Endothelial cell (in vitro differentiated cells): ENCODE measurements around the gene MED13L. TPM values are rescaled to one million over a fixed set of nuclear protein-coding genes. Genes with fewer than 3 reads are reported as not detected.

ENCODE experiments used
- DNase-seq: peaks from one replicate; pipeline ENCODE4 v3.0.0; 2021; ENCODE audit warnings: low spot score
- H3K27ac Mint-ChIP-seq: one replicate; pipeline ENCODE4 v1.8.0; 2021; ENCODE audit warnings: mixed read lengths, inconsistent platforms; ENCODE audit not compliant: unreplicated experiment
- H3K27me3 Mint-ChIP-seq: one replicate; pipeline ENCODE4 v1.8.0; 2021; ENCODE audit warnings: mild to moderate bottlenecking, moderate library complexity, mixed read lengths, inconsistent platforms; ENCODE audit not compliant: unreplicated experiment
- H3K36me3 Mint-ChIP-seq: one replicate; pipeline ENCODE4 v1.8.0; 2021; ENCODE audit warnings: mild to moderate bottlenecking, low read depth, mixed read lengths, inconsistent platforms; ENCODE audit not compliant: unreplicated experiment
- H3K4me1 Mint-ChIP-seq: one replicate; pipeline ENCODE4 v1.8.0; 2021; ENCODE audit warnings: mild to moderate bottlenecking, mixed read lengths, inconsistent platforms; ENCODE audit not compliant: unreplicated experiment
- H3K4me3 Mint-ChIP-seq: one replicate; pipeline ENCODE4 v1.8.0; 2021; ENCODE audit warnings: mild to moderate bottlenecking, mixed read lengths, inconsistent platforms; ENCODE audit not compliant: unreplicated experiment
- H3K9me3 Mint-ChIP-seq: one replicate; pipeline ENCODE4 v1.8.0; 2021; ENCODE audit warnings: mixed read lengths, inconsistent platforms; ENCODE audit not compliant: unreplicated experiment
- CTCF ChIP-seq: fragments of 200-600 bp; sonication (generic); IDR thresholded peaks from one replicate; pipeline ENCODE4 v1.5.0; 2021; ENCODE audit warnings: antibody characterized with exemption; ENCODE audit not compliant: unreplicated experiment
- total RNA-seq: library from RNA; stranded (reverse); fragmentation: NEBNext Ultra II Directional; extraction: Animal tissue kit (Norgen Biotek cat#: 25700); gene quantifications from one replicate; pipeline ENCODE4 v1.2.1, GENCODE V29; 2021; ENCODE audit not compliant: unreplicated experiment

The MED13L gene
- total RNA-seq, 1 donor from 2014 or later = 97.0 TPM

GRCh38 chr12:116204169-116204568 is 73.3 kb downstream of the MED13L start:
- H3K4me1 Mint-ChIP-seq = peaks cover 10% of the 10 kb centered on the region
- no peak overlapping the region for H3K4me3 Mint-ChIP-seq
- no peaks in the 10 kb centered on the region for H3K36me3 Mint-ChIP-seq
- no peak for TF ChIP-seq CTCF
- no peaks in the 10 kb centered on the region for H3K9me3 Mint-ChIP-seq
- DNase-seq = no peak
- no peak overlapping the region for H3K27ac Mint-ChIP-seq
- peaks cover 2% of the 10 kb centered on the region for H3K27me3 Mint-ChIP-seq

GRCh38 chr12:116202940-116203339 is 74.6 kb downstream of the MED13L start:
- TF ChIP-seq CTCF = no peak
- no peak for DNase-seq
- Mint-ChIP-seq H3K27me3 (peaks cover 2% of the 10 kb centered on the region), H3K27ac (no peak overlapping the region), H3K4me3 (no peak overlapping the region), H3K4me1 (peaks cover 22% of the 10 kb centered on the region), H3K36me3 (no peaks in the 10 kb centered on the region), H3K9me3 (no peaks in the 10 kb centered on the region)

- H3K27me3 Mint-ChIP-seq = peaks cover 2% of the 10 kb centered on the region
- no peaks in the 10 kb centered on the region for H3K9me3 Mint-ChIP-seq
- H3K4me1 Mint-ChIP-seq = peaks cover 22% of the 10 kb centered on the region
- no peak for TF ChIP-seq CTCF
- no peak for DNase-seq
- H3K36me3 Mint-ChIP-seq = no peaks in the 10 kb centered on the region
- no peak overlapping the region for H3K27ac Mint-ChIP-seq
- no peak overlapping the region for H3K4me3 Mint-ChIP-seq
Observed at GRCh38 chr12:116202433-116202832, 75.1 kb downstream of the MED13L start.

- no peaks in the 10 kb centered on the region for H3K9me3 Mint-ChIP-seq
- no peak for TF ChIP-seq CTCF
- no peak for DNase-seq
- H3K27me3 Mint-ChIP-seq = peaks cover 4% of the 10 kb centered on the region
- H3K27ac Mint-ChIP-seq = no peak overlapping the region
- H3K36me3 Mint-ChIP-seq = no peaks in the 10 kb centered on the region
- H3K4me1 Mint-ChIP-seq = peaks cover 22% of the 10 kb centered on the region
- no peak overlapping the region for H3K4me3 Mint-ChIP-seq
Observed at GRCh38 chr12:116201908-116202307, 75.6 kb downstream of the MED13L start.

GRCh38 chr12:116201359-116201758 is 76.1 kb downstream of the MED13L start:
- Mint-ChIP-seq H3K4me1 (peaks cover 22% of the 10 kb centered on the region), H3K27ac (no peak overlapping the region), H3K27me3 (peaks cover 4% of the 10 kb centered on the region), H3K4me3 (no peak overlapping the region), H3K9me3 (no peaks in the 10 kb centered on the region), H3K36me3 (no peaks in the 10 kb centered on the region)
- DNase-seq = no peak
- TF ChIP-seq CTCF = no peak
